GM10266 (cell line): ENCODE data around the gene ALS2CL.

Source experiments
- DNase-seq: peaks from one replicate; pipeline ENCODE4 v3.0.0; 2012; ENCODE audit errors: extremely low spot score
- CTCF ChIP-seq: IDR thresholded peaks from 2 replicates; pipeline ENCODE4 v1.5.1; 2012; ENCODE audit warnings: mild to moderate bottlenecking, low read depth; ENCODE audit not compliant: control insufficient read depth, insufficient read depth; ENCODE audit errors: missing control alignments

Gene ALS2CL

GRCh38 chr3:46681387-46681786 is 12.1 kb downstream of the ALS2CL start:
- no peak for DNase-seq
- TF ChIP-seq CTCF: no peak

- no peak for DNase-seq
- TF ChIP-seq CTCF: no peak
These were observed 13.1 kb downstream of the ALS2CL start for GRCh38 chr3:46680298-46680826.

GRCh38 chr3:46679681-46680080 is 13.8 kb downstream of the ALS2CL start:
- no peak for TF ChIP-seq CTCF
- DNase-seq: no peak

DNA sequence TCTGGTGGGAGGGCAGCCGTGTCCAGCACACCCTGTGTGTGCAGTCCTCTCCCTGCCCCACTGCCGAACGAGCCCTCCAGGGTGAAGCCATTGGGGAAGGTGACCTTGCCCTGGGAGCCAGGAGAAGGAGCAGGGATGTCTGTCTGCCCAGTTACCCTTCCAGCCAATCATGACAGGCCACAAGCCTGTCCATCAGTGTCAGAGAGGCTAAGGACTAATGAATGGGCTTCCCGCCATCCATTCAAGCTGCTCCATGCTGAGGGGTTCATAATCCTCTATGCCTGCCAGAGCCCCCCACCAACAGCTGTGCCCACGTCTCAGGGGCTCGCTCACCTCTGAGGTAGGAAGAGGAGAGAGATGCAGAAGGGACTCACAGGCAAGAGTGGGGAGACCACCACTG is 15.2 kb downstream of the ALS2CL start:
- TF ChIP-seq CTCF: no peak
- DNase-seq: no peak

- no peak for DNase-seq
- TF ChIP-seq CTCF: no peak
These were observed 16.1 kb downstream of the ALS2CL start for GRCh38 chr3:46677411-46677726.

DNA sequence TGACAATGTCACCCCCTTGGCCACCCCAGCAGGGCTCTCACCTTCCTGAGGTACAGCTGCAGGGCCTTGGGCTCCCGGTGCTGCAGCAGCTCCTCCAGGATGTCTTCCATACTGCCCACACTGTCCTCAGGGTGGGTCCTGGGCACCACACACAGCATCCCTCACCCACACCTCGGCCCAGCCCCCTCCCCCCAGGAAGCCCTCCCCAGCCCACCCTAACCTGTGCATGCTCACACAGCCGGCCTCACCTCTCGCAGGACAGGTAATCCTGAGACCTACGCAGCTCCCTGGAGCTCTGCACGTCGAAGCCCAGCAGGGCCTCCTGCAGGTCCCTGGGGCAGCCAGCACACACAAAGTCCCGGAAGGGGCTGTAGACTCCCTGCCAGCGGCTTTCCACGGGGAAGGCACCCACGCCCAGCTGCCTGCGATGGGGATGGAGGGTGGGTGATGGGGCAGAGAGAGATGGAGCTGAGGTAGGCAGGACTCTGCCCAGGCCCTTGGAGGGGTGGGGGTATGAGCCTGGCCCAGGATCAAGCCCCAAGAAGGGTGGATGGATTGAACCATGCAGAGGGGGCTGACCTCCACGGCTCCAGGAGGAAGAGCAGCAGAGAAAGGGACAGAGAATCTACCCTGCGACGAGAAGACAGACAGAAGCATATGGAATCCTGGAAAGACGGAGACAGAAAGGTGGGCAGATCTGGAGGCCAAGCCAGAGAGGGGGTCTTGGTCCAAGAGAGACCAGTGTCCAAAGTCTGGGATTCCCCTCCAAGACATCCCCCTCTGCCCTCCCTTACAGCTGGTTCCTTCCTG is 16.7 kb downstream of the ALS2CL start:
- TF ChIP-seq CTCF: no peak

GRCh38 chr3:46675843-46676567 is 17.5 kb downstream of the ALS2CL start:
- TF ChIP-seq CTCF: no peak
- DNase-seq: no peak

More for the DNA sequence above, 16.7 kb downstream of the ALS2CL start:
- no peak for DNase-seq
